Stimulated activated CD8-positive, alpha-beta memory T cell treated with anti-CD3 and anti-CD28 coated beads, Interleukin-2, amount 100 ng/mL, for 48 hours (primary cell): Measurements from ENCODE around the gene CRB2.

Experiments
- DNase-seq, 2 donors: peaks; one replicate each; pipeline ENCODE4 v3.0.0-alpha.2; 2020; ENCODE audit warnings: low read depth in 2 of 2

Gene CRB2

GRCh38 chr9:123347289-123348060 lies 8.5 kb upstream of the CRB2 start:
- DNase-seq, result no peak

DNA sequence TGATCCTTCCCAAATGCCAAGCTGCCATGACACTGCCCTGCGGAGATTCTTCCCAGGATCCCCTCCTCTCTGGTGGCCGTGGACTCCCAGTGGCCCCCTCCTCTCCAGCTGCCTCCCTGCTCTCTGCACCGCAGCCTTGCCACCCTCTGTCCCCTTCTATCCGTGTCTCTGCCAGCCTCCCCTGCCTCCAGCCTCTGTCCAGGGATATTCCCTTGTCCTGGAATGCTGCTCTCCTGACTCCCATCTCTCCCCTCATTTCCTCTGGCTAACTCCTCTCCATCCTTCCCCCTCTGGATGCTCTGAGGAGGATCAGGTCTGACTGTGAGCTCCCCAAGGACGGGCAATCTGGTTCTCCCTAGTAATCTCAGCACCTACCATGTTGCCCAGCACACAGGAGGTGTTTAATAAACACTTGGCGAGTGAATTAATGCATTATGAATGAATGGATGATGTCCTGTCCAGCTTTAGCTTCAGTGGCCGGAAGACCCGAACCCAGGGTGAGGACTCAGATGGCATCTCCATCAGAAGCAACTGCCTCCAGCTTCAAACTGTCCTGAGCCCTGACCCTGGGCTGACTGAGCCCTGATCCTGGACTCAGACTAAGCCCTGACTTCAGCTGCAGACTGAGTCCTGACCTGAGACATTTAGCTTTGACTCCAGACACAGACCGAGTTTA lies 7.5 kb upstream of the CRB2 start:
- no peak for DNase-seq

GRCh38 chr9:123349033-123349432 lies 7.0 kb upstream of the CRB2 start:
- DNase-seq, result no peak

- DNase-seq, result peak in 1 of 2 donors; percentile 40
These were observed 6.1 kb upstream of the CRB2 start for GRCh38 chr9:123349691-123350480.

GRCh38 chr9:123350590-123351310 lies 5.2 kb upstream of the CRB2 start:
- no peak for DNase-seq

GRCh38 chr9:123353041-123353440 lies 3.0 kb upstream of the CRB2 start:
- no peak for DNase-seq

- DNase-seq, result peak; percentile 46 to 57
These were observed 1.9 kb upstream of the CRB2 start for GRCh38 chr9:123353984-123354591.

GRCh38 chr9:123354806-123355508 lies 1.0 kb upstream of the CRB2 start:
- DNase-seq, result no peak

DNA sequence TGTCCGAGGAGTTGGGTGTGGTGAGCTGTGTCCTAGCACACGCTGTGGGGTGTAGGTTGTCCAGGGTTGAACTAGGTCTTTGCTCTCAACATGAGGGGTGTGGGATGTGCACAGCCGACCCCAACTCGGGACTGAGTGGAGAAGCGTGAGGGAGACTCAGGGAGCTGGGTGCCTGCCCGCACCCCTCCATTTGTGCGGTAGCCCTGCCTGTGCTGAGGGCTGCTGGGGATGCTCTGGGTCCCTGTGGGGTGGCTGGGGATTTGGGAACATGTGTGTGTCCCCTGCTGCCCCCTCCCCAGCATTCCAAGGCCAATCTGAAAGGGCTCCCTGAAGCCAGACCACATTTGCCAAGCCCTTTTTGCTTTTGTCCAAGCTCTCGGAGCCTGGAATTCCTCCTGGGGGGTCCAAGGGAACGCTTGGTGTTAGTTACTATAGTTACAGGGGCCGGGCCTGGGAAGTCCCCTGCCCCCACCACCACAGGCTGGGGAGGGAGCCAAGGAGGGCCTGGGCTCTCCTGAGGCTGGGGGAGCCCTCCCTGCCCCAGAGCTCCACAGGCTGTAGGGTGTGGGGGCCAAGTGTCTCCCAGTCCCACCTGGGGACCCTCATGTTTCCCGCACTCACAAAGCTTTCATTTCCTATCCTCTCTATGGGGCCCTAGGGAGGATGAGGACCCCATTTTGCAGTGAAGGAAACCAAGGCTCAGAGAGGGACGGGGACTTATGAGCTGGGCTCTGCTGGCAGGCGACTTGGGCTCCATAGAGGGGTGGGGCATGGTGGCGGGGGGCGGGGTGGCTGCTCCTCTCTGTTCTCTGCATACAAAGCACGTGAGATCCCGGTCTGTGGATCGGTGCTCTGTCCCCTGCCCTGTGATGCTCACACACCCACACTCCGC lies 1.1 kb downstream of the CRB2 start:
- DNase-seq, result no peak

DNA sequence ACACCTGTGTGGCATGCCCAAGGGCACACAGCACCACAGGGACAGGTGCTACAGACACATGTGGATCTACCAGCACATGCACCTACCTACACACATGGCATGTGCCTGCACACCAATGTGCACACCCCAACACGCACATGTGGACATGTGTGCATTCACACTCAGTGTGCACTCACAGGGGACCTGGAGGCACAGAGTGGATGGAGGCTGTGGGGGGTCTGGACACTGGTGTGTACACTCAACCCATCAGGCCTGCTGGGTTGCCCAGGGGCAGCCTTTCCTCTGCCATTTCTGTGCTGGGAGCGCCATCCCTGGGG lies 1.7 kb downstream of the CRB2 start:
- no peak for DNase-seq

- no peak for DNase-seq
These were observed 2.3 kb downstream of the CRB2 start for GRCh38 chr9:123358181-123358905.

GRCh38 chr9:123359106-123359505 lies 3.1 kb downstream of the CRB2 start:
- DNase-seq, result no peak

DNA sequence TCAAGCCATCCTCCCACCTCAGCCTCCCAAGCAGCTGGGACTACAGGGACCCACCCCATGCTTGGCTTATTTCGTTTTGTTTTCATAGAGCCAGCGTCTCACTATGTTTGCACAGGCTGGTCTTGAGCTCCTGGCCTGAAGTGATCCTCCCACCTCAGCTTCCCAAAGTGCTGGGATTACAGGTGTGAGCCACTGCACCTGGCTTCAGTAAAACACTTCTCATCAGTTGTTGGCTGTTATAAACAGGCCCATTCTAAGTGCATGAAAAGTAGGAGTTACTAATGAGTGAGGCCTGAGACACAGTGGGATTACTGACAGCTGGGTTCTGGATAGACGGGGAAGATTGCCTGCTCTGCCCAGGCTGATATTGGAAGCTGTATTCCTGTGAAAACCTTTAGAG lies 3.5 kb downstream of the CRB2 start:
- no peak for DNase-seq

- peak; percentile 20 to 51 for DNase-seq
These were observed 4.4 kb downstream of the CRB2 start for GRCh38 chr9:123360161-123361085.

GRCh38 chr9:123361086-123361730 lies 5.2 kb downstream of the CRB2 start:
- no peak for DNase-seq

DNA sequence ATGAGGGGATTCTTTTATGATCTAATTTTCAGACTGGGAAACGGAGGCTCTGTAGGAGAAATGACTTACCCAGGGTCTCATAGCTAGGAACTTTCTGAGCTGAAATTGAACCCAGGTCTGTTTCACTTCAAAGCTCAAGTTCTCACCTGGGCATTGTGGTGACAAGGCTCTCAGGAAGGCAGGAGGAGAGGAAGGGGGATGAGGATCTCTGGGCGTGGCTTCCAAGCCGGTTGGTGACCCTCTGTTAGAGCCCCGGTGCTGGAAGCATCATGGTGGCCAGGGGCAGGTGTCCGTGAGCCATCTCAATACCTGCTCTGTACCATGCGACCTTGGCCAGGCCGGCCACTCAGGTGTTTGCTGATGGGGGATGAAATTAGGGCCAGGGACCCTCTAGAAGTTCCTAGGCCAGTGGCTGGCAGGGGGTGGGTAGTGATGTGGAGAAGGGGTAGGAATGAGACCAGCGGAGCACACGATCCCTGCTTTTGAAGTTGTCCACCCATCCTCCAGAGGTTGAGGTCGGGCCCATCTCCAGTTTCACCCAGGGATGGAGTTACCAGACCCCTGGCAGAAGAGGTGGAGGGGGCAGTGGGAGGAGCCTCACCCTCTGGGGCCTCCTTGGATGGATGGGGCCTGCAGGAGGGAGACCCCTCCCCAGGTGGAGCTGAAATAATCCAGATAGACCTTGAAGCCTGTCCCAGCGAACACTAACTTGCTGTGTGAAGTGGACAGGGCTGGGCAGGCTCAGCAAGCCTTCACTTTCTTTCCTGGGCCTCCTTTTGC lies 5.9 kb downstream of the CRB2 start:
- no peak for DNase-seq

- DNase-seq, result no peak
These were observed 6.9 kb downstream of the CRB2 start for GRCh38 chr9:123362856-123363255.
